Naive thymus-derived CD8-positive, alpha-beta T cell (primary cell): Measurements from ENCODE around the gene ZDHHC14. TPM values are rescaled to one million over a fixed set of nuclear protein-coding genes. Genes with fewer than 3 reads are reported as not detected.
A peak's percentile ranks its signal among the peaks of the same experiment; 100 is the strongest.
"Not testable (repeated sequence)": the region's sequence is repeated elsewhere in the genome, so short reads cannot be mapped to it uniquely, and the experiment has no call there.

Source experiments
- ATAC-seq, 2 donors: fragments of 150-1000 bp; cut with Tn5 transposase in 1 of 2; sonication (Bioruptor Pico), chemical (Tn5 transposase) in 1 of 2; 1 replicate in 1 of 2; 2 replicates in 1 of 2; pipeline ENCODE4 v1.10.0; 2021; ENCODE audit warnings: mild to moderate bottlenecking in 2 of 2, moderate library complexity in 2 of 2
- POLR2A ChIA-PET: fragments of 350-600 bp; sonication (Branson Sonifier 250); formaldehyde crosslinking; loops from one replicate; lab custom pipeline; 2021; ENCODE audit warnings: antibody characterized with exemption; lab: Charles Lee
- DNase-seq, 10 donors: peaks; one replicate each; pipeline versions ENCODE4 v3.0.0 to v3.0.0-alpha.2; 2020 to 2022
- H3K27ac Mint-ChIP-seq, 10 donors: one replicate each; pipeline ENCODE4 v1.8.0; 2020 to 2022; ENCODE audit warnings: mild to moderate bottlenecking in 10 of 10, mixed read lengths in 10 of 10, moderate library complexity in 4 of 10, inconsistent platforms in 1 of 10
- H3K27me3 Mint-ChIP-seq, 5 donors: one replicate each; pipeline ENCODE4 v1.8.0; 2021 to 2022; ENCODE audit warnings: mixed read lengths in 5 of 5
- H3K36me3 Mint-ChIP-seq, 3 donors: one replicate each; pipeline ENCODE4 v1.8.0; 2020 to 2022; ENCODE audit warnings: mixed read lengths in 3 of 3, mild to moderate bottlenecking in 2 of 3, inconsistent platforms in 1 of 3
- H3K4me1 Mint-ChIP-seq, 4 donors: one replicate each; pipeline ENCODE4 v1.8.0; 2021 to 2022; ENCODE audit warnings: mixed read lengths in 4 of 4
- H3K4me3 Mint-ChIP-seq, 10 donors: one replicate each; pipeline ENCODE4 v1.8.0; 2020 to 2022; ENCODE audit warnings: mild to moderate bottlenecking in 10 of 10, mixed read lengths in 10 of 10, moderate library complexity in 6 of 10, inconsistent platforms in 1 of 10
- H3K9me3 Mint-ChIP-seq, 9 donors: one replicate each; pipeline ENCODE4 v1.8.0; 2020 to 2022; ENCODE audit warnings: mixed read lengths in 9 of 9, mild to moderate bottlenecking in 3 of 9, inconsistent platforms in 1 of 9, moderate library complexity in 1 of 9
- polyA plus RNA-seq, 3 donors: library from polyadenylated mRNA; unstranded; fragments of 300-500 nt; fragmentation: Illumina TruSeq; gene quantifications; one replicate each; pipeline ENCODE4 v1.2.3, GENCODE V29; 2021
- total RNA-seq, 8 experiments: library from RNA in 2 of 8; stranded (reverse) in 2 of 8; gene quantifications; one replicate each; pipeline ENCODE4 v1.2.3 and lab custom pipeline; 2021 to 2026

Gene ZDHHC14
- total and polyA plus RNA-seq, 5 experiments from 2014 or later: 0.09 to 1.9 (median 1.4) TPM

DNA sequence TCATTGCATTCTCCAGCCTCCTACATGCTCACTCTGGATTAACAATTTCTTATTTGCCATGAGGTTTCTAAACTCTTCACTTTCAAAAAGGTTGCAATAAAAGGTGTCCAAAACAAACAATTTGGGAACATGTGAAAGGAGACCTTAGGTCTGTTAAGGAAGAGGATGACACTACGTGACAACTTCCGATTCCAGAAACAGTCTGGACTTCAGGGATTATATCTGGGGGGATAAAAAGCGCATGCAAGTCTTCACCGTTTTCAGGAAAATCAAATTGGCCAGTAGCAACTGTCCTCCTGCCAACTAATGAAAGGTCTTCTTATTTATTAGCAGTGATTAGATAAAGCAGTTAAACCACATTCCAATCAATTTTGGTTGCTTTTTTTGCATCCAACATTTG, 1.8 kb downstream of the ZDHHC14 start:
- no peak for DNase-seq
- Mint-ChIP-seq H3K27me3 (peaks cover 0 to 20% (median 5%) of the 10 kb centered on the region in 5 donors), H3K9me3 (no peaks in the 10 kb centered on the region), H3K4me3 (peak overlapping the region; percentile 74 to 93 (median 87)), H3K4me1 (peaks cover 9 to 27% (median 17%) of the 10 kb centered on the region in 4 donors), H3K27ac (peak overlapping the region in 5 of 10 donors; percentile 17 to 82 (median 57)), H3K36me3 (no peaks in the 10 kb centered on the region)
- ATAC-seq: no peak
- POLR2A ChIA-PET: no interaction called here

DNA sequence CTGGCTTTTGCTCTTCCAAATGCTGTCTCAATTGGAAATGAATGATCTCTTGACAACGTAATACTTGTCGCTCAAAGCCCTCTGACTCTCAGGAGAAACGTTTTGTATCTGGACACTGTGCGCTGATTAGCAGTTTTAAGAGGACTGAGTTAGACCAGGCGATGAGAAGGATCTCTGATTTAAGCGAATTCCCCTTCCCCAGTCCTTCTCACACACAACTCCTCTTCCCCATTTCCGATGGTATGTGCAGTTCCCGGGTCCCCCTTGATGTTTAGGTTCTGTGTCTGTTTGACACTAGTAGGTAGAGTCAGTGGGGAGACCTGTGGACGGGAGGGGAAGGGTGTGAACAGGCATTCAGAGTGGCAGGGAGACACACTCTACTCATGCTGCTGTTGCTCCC, 2.5 kb downstream of the ZDHHC14 start:
- no peak for ATAC-seq
- Mint-ChIP-seq H3K27ac (peak overlapping the region in 3 of 10 donors; percentile 15 to 45 (median 37)), H3K4me3 (peak overlapping the region in 8 of 10 donors; percentile 23 to 90 (median 72)), H3K36me3 (no peaks in the 10 kb centered on the region), H3K9me3 (no peaks in the 10 kb centered on the region), H3K4me1 (peaks cover 9 to 27% (median 17%) of the 10 kb centered on the region in 4 donors), H3K27me3 (peaks cover 0 to 20% (median 5%) of the 10 kb centered on the region in 5 donors)
- POLR2A ChIA-PET: no interaction called here
- DNase-seq: no peak

DNA sequence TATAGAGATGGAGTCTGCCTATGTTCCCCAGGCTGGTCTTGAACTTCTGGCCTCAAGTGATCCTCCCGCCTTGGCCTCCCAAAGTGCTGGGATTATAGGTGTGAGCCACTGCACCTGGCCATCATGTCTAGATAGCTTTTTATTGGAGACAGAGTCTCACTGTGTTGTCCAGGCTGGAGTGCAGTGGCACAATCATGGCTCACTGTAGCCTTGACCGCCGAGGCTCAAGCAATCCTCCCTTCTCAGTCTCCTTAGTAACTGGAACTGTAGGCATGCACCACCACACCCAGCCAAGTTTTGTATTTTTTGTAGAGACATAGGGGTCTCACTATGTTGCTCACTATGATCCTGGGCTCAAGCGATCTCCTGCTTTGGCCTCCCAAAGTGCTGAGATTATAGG, 4.0 kb downstream of the ZDHHC14 start:
- POLR2A ChIA-PET, H3K36me3 Mint-ChIP-seq, H3K4me3 Mint-ChIP-seq, ATAC-seq, DNase-seq, H3K9me3 Mint-ChIP-seq, H3K27ac Mint-ChIP-seq: not testable (repeated sequence)
- peaks cover 5 to 21% (median 11%) of the 10 kb centered on the region in 4 donors for H3K4me1 Mint-ChIP-seq
- H3K27me3 Mint-ChIP-seq: peaks cover 0 to 20% (median 8%) of the 10 kb centered on the region in 5 donors

DNA sequence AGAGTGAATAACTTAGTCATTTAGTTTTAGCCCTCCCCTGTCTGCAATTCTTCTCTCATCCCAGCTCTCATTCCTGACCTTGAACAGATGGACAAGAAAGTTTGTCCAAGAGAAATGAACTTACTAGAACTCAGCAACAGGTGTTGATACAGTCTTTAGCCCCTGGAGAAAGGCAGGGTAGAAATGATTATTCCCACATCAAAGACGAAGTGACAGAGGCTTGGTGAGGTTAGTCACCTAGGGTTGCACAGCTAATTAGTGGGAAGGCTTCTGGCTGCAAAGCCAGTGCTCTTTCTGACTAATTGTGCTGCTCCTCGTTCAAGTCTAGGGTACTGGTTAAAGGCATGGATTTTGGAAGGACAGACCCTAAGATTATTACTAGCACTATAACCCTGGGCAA, 4.5 kb downstream of the ZDHHC14 start:
- Mint-ChIP-seq H3K36me3 (peaks cover 0 to 6% (median 3%) of the 10 kb centered on the region in 3 donors), H3K4me1 (peaks cover 5 to 21% (median 10%) of the 10 kb centered on the region in 4 donors), H3K4me3 (no peak overlapping the region), H3K9me3 (peaks cover 0 to 7% (median 3%) of the 10 kb centered on the region in 9 donors), H3K27me3 (peaks cover 0 to 20% (median 8%) of the 10 kb centered on the region in 5 donors), H3K27ac (no peak overlapping the region)
- POLR2A ChIA-PET: no interaction called here
- ATAC-seq (no peak), DNase-seq (no peak)

DNA sequence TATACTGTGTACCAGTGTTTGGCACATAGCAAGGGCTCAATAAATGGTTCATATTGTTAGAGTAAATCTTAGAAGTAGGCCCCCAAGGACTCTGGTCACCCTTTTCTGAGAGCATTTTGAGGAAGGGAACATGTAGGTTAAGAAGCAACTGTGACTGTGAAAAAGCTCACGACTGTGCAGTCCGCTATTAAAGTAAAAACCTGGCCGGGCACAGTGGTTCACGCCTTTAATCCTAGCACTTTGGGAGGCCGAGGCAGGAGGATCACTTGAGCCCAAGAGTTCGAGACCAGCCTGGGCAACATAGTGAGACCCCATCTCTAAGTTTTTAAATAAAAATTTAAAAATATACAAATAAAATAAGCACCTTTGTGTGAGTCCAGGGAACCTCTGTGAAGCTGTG, 5.0 kb downstream of the ZDHHC14 start:
- POLR2A ChIA-PET: no interaction called here
- DNase-seq (no peak), ATAC-seq (no peak)
- peaks cover 0 to 11% (median 8%) of the 10 kb centered on the region in 9 donors for H3K9me3 Mint-ChIP-seq
- H3K36me3 Mint-ChIP-seq: peaks cover 0 to 11% (median 8%) of the 10 kb centered on the region in 3 donors
- H3K4me1 Mint-ChIP-seq: peaks cover 5 to 21% (median 10%) of the 10 kb centered on the region in 4 donors
- peaks cover 0 to 20% (median 8%) of the 10 kb centered on the region in 5 donors for H3K27me3 Mint-ChIP-seq
- H3K4me3 Mint-ChIP-seq: no peak overlapping the region
- H3K27ac Mint-ChIP-seq: no peak overlapping the region

DNA sequence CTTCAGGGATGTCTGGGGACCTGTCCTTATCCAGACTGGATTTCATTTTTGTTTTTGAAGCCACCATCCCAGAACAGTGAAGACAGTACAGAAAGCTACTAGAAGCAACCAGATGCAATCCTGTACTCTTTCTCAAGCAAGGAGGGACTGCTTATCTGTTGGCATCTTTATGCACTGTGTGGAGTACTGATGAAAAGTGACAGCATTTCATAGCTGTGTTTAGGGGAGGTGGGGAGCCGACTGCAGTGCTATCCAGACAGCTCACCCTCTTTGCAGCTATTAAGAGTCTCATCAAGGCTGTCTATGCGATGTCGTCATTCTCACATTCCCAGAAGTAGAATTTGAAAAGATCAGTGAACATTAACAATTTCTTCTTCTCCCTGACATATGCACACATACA, 5.5 kb downstream of the ZDHHC14 start:
- Mint-ChIP-seq H3K27me3 (peaks cover 0 to 20% (median 8%) of the 10 kb centered on the region in 5 donors), H3K36me3 (peaks cover under 1 to 13% (median 12%) of the 10 kb centered on the region in 3 donors), H3K4me1 (peaks cover 5 to 21% (median 10%) of the 10 kb centered on the region in 4 donors), H3K4me3 (no peak overlapping the region), H3K27ac (no peak overlapping the region), H3K9me3 (peaks cover under 1 to 16% (median 11%) of the 10 kb centered on the region in 9 donors)
- DNase-seq (no peak), ATAC-seq (no peak)
- POLR2A ChIA-PET: no interaction called here

DNA sequence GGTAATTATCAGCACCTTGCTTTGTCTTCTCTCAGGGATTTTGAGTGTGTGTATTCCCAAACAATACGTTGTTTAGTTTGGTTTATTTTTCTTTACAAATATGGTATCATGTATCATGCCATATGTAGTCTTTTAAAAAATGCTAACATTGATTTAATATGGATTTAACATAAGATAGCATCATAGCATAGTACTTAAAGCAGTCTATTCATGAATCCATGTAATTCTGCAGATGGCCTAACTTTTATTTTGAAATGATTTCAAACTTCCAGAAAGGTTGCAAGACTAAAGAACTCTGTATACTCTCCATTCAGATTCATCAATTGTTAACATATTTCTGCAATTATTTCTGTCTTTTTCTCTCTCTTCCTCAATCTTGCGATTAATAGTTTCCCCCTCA, 7.9 kb downstream of the ZDHHC14 start:
- ATAC-seq (no peak), DNase-seq (no peak)
- Mint-ChIP-seq H3K27me3 (peaks cover 0 to 4% (median 2%) of the 10 kb centered on the region in 5 donors), H3K27ac (no peak overlapping the region), H3K36me3 (peaks cover 2 to 17% (median 16%) of the 10 kb centered on the region in 3 donors), H3K4me3 (no peak overlapping the region), H3K9me3 (peaks cover 3 to 23% (median 17%) of the 10 kb centered on the region in 9 donors), H3K4me1 (peaks cover 0 to 9% (median 2%) of the 10 kb centered on the region in 4 donors)
- POLR2A ChIA-PET: no interaction called here

DNA sequence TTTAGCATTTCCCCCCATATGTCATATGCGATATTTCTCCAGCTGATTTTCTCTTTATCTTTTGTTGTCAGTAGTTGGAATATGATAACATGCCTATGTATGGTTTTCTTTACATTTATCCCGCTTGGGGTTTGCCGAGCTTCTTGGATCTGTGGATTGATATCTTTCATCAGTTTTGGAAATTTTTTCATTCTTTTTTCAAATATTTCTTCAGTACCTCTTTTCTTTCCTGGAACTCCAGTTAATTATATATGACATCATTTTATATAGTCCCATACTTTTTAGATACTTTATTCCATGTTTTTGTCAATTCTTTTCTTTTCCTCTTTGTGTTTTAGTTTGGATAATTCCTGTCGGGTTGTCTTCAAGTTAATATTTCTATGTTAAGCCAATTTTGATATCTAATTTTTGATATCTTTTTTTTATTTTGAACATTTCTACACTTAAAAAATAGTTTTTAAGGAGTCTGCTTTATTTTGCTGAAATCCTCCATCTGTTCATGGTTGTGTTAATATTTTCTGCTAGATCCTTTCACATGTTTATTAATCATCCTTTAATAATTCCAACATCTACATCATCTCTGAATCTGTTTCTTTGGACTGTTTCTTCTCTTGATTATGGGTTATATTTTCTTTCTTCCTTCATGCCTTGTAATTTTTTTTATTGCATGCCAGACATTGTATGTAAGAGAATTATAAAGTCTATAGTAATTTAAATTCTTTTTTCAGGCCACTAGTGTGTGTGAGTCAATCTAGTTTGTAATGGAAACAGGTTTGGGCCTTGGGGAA, 9.5 kb downstream of the ZDHHC14 start:
- peaks cover 0 to 3% (median 0%) of the 10 kb centered on the region in 5 donors for H3K27me3 Mint-ChIP-seq
- H3K9me3 Mint-ChIP-seq: peaks cover 3 to 23% (median 17%) of the 10 kb centered on the region in 9 donors
- peaks cover 0 to 3% (median under 1%) of the 10 kb centered on the region in 4 donors for H3K4me1 Mint-ChIP-seq
- no peak overlapping the region for H3K27ac Mint-ChIP-seq
- DNase-seq (no peak), ATAC-seq (no peak)
- no peak overlapping the region for H3K4me3 Mint-ChIP-seq
- H3K36me3 Mint-ChIP-seq: peaks cover 2 to 17% (median 16%) of the 10 kb centered on the region in 3 donors
- POLR2A ChIA-PET: no interaction called here

DNA sequence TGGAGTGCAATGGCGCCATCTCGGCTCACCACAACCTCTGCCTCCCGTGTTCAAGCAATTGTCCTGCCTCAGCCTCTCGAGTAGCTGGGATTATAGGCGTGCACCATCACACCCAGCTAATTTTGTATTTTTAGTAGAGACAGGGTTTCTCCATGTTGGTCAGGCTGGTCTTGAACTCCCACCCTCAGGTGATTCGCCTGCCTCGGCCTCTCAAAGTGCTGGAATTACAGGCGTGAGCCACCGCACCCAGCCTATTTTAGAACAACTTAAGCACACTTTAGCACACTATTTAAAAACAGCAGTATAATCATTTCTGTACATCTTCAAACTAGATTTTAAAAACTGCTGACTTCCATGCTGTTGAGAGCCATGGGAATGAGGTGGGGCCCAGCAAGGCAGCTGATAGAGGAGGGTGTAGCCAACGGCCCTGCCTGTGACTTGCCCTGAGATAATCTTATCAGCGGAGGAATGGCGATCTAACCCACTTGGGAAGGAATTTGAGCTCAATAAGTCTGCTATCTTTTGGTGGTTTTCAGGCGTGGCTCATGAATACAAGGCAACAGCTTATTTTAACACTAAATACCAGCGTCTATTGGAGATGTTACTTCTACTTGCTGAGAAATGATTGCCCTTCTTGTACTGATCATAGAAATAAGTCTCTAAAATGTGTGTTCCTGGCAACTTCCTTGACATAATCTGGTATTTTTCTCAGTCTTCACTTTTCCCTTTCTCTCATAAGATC, 12.1 kb downstream of the ZDHHC14 start:
- Mint-ChIP-seq H3K27me3 (peaks cover 0 to 3% (median 0%) of the 10 kb centered on the region in 5 donors), H3K36me3 (peaks cover 2 to 17% (median 16%) of the 10 kb centered on the region in 3 donors), H3K27ac (peak overlapping the region in 1 of 10 donors; percentile 62), H3K9me3 (peaks cover 3 to 23% (median 17%) of the 10 kb centered on the region in 9 donors), H3K4me3 (no peak overlapping the region), H3K4me1 (no peaks in the 10 kb centered on the region)
- POLR2A ChIA-PET: no interaction called here
- no peak for DNase-seq
- no peak for ATAC-seq

DNA sequence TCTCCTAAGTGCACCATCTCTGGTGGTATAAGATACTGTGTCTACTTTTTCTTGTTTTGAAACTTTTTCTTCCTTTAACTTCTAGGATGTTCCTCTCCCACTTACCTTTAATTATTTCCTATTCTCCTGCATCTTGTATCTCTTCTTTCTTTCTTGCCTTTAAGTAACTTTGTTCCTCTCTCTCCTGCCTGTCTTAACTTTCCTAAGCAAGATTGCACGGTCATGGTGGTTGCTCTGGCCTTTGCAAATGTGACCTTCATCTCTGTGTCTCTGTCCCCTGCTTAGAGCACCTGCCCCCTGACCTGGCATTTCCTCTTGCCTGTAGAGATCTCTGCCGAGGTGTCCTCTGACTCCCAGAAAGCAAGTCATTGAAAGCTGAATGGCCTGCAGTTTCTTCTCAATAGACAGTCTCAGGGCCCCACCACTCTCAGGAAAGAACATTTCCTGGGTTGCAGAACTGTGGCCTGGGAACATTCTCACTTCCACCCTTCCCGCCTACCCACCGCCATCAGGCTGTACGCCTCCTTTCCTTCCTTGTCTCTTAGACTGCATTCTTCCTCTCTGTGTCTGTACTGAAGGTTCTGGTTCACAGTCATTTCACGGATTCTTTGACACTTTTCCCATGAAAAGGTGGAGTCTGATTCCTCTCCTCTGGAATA, 12.8 kb downstream of the ZDHHC14 start:
- no peak for DNase-seq
- POLR2A ChIA-PET: no interaction called here
- H3K4me3 Mint-ChIP-seq: no peak overlapping the region
- peaks cover 3 to 23% (median 17%) of the 10 kb centered on the region in 9 donors for H3K9me3 Mint-ChIP-seq
- no peaks in the 10 kb centered on the region for H3K4me1 Mint-ChIP-seq
- ATAC-seq: no peak
- no peak overlapping the region for H3K27ac Mint-ChIP-seq
- H3K27me3 Mint-ChIP-seq: peaks cover 0 to 2% (median 0%) of the 10 kb centered on the region in 5 donors
- H3K36me3 Mint-ChIP-seq: peaks cover 2 to 17% (median 16%) of the 10 kb centered on the region in 3 donors

DNA sequence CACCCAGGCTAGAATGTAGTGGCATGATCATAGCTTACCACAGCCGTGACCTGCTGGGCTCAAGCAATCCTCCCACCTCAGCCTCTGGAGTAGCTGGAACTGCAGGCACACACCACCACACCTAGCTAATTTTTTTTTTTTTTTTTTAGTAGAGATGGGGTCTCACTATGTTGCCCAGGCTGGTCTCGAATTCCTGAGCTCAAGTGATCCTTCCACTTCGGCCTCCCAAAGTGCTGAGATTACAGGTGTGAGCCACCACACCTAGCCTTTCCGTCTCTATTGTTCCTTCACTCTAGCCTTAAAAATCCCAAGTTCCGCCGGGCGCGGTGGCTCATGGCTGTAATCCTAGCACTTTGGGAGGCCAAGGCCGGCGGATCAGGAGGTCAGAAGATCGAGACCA, 14.2 kb downstream of the ZDHHC14 start:
- H3K4me3 Mint-ChIP-seq, DNase-seq, H3K27ac Mint-ChIP-seq, H3K4me1 Mint-ChIP-seq, H3K27me3 Mint-ChIP-seq, ATAC-seq: not testable (repeated sequence)
- POLR2A ChIA-PET: interaction anchor here (0.8 kb wide), 1 partner anchor 40 kb away, joined by 4 read pairs; no protein-coding TSS in a partner anchor
- peaks cover 3 to 20% (median 16%) of the 10 kb centered on the region in 9 donors for H3K9me3 Mint-ChIP-seq
- H3K36me3 Mint-ChIP-seq: peaks cover 2 to 16% (median 13%) of the 10 kb centered on the region in 3 donors

DNA sequence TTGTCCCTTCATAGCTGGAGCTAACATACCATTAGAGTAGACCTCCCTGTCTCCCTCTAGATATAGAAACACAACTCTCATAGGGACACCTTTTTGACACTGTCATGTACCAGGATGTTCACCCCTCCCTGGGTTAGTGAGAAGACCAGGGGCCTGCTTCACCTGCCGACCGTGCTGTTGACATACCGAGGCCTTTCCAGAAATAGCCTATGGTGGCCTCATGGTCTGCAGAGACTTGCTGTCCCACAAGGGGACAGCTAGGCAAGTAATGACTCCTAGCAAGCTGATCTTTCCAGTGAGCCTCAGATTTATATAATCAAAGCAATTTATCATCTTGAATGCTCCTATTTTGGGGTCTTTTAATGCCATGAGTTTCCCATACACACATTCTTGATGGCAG, 15.0 kb downstream of the ZDHHC14 start:
- H3K4me1 Mint-ChIP-seq: peaks cover 0 to 3% (median 0%) of the 10 kb centered on the region in 4 donors
- ATAC-seq: no peak
- peaks cover 2 to 8% (median 6%) of the 10 kb centered on the region in 3 donors for H3K36me3 Mint-ChIP-seq
- DNase-seq: no peak
- peaks cover 0 to 8% (median 2%) of the 10 kb centered on the region in 5 donors for H3K27me3 Mint-ChIP-seq
- no peak overlapping the region for H3K4me3 Mint-ChIP-seq
- peaks cover 0 to 13% (median 9%) of the 10 kb centered on the region in 9 donors for H3K9me3 Mint-ChIP-seq
- no peak overlapping the region for H3K27ac Mint-ChIP-seq
- POLR2A ChIA-PET: interaction anchor here (0.8 kb wide), 1 partner anchor 41 kb away, joined by 4 read pairs; no protein-coding TSS in a partner anchor
